Caki2 (cell line): ENCODE results near the gene NF1. TPM values are rescaled to one million over a fixed set of nuclear protein-coding genes. Genes with fewer than 3 reads are reported as not detected.
"Not testable (repeated sequence)": the region's sequence is repeated elsewhere in the genome, so short reads cannot be mapped to it uniquely, and the experiment has no call there.

Experiments used
- DNase-seq: peaks from one replicate; pipeline ENCODE4 v3.0.0-alpha.2; 2015; ENCODE audit warnings: low read depth
- in situ Hi-C: cut with HindIII; loops from 2 replicates; pipeline ENCODE4 v1.10.0; 2016; ENCODE audit warnings: low sequenced_read_pairs, low pct_unique_long_range_greater_than_20kb, mixed read lengths
- total RNA-seq: library from RNA; depleted of rRNA; stranded (reverse); fragments of >200 nt; shearing (Covaris generic); gene quantifications from 2 replicates; pipeline ENCODE4 v1.2.3, GENCODE V29; 2014; ENCODE audit warnings: low replicate concordance

Gene NF1
- total RNA-seq, 1 experiment from 2014 or later = 15.5 TPM

GRCh38 chr17:31329221-31329620, 234.4 kb downstream of the NF1 start:
- no peak for DNase-seq

GRCh38 chr17:31339906-31340661, 245.3 kb downstream of the NF1 start:
- DNase-seq = no peak
- in situ Hi-C loops = no loop called here

More at GRCh38 chr17:31329221-31329620, 234.4 kb downstream of the NF1 start:
- in situ Hi-C loops = no loop called here

- DNase-seq, in situ Hi-C loops: not testable (repeated sequence)
These were observed 250.5 kb downstream of the NF1 start for GRCh38 chr17:31345191-31345747.

DNA sequence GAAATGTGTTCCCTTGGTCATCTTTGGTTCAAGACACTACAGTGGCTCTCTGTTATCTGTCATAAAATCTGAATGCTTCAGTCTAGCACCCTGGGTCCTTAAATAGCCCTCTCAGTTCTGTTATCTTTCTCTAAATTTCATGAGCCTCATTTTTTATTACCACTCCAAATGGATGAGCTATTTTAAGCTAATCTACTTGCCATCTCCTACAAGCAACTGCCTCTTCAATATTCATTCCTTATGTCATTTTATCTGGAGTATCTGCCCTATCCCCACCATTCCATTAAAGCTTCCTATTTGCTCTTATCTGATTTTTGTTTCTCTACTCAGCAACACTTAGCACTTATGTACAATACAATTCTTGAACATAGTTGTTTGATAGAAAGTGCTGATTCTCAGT, 254.7 kb downstream of the NF1 start:
- in situ Hi-C loops = no loop called here
- no peak for DNase-seq

DNA sequence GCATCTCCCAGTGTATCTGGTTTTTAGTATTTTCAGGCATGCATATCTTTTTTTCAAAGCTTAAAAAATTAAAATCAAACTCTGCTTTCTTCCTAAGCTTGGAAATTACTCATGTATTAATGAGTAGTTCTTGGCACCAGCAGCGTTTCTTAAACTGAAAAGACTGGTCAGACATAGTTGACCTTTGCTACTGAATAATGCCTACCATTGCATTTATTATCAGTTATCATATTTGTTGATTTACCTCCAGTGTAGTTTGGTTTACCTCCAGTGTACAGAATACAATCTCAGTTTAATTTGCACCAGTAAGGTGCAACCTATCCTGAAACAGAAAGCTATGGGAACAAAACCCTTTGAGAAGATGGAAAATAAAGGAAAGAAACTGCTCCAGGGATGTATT, 261.2 kb downstream of the NF1 start:
- in situ Hi-C loops = no loop called here
- no peak for DNase-seq

- in situ Hi-C loops = no loop called here
- no peak for DNase-seq
These were observed 262.3 kb downstream of the NF1 start for GRCh38 chr17:31357091-31357490.

GRCh38 chr17:31357839-31358394, 263.1 kb downstream of the NF1 start:
- no peak for DNase-seq
- in situ Hi-C loops = no loop called here

DNA sequence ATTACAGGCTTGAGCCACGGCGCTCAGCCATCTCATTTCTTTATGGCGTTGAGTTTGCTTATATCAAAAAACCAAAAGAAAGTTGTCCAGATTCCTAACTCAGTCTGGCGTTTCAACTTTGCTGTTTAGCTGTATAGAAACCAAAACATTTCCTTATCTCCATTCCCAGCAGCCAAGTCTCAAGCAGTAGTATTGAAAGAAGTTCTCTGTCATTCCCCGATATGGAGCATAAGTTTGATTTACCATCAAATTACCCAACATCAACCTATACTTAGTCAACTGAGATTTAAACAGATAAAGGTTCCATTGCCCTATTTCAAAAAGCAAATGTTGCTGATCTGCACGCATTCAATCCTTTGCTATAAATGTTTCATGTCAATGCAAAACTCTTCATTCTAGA, 269.2 kb downstream of the NF1 start:
- no peak for DNase-seq
- in situ Hi-C loops = no loop called here

- in situ Hi-C loops = no loop called here
- DNase-seq = no peak
These were observed 271.3 kb downstream of the NF1 start for GRCh38 chr17:31366088-31366487.

DNA sequence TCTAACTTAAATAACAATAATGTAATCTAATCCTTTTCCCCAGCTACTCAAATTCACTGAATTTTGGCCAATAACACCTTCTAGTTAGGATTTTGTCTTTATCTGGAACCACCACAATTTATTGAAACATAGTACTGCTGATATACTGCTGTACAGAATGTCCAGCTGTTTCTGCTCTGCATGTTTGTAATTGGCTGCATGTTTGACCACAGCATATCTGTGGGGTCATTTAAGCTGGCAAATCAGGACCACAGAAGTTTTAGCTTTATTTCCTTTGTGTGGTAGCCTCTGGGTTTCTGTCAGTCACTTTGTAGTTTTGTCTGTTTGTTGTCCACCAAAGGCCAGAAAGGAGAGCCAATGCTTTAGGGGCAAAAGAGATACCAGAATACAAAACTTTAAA, 274.5 kb downstream of the NF1 start:
- no peak for DNase-seq
- in situ Hi-C loops = no loop called here

- in situ Hi-C loops = no loop called here
- no peak for DNase-seq
These were observed 276.8 kb downstream of the NF1 start for GRCh38 chr17:31371511-31372097.

GRCh38 chr17:31373150-31374093, 278.6 kb downstream of the NF1 start:
- peak; percentile 48 for DNase-seq
- in situ Hi-C loops = no loop called here

DNA sequence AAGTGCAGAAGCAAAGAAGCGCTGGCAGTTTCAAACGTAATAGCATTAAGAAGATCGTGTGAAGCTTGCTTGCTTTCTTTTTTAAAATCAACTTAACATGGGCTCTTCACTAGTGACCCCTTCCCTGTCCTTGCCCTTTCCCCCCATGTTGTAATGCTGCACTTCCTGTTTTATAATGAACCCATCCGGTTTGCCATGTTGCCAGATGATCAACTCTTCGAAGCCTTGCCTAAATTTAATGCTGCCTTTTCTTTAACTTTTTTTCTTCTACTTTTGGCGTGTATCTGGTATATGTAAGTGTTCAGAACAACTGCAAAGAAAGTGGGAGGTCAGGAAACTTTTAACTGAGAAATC, 279.3 kb downstream of the NF1 start:
- in situ Hi-C loops = no loop called here

GRCh38 chr17:31374503-31374902, 279.7 kb downstream of the NF1 start:
- in situ Hi-C loops = no loop called here
- DNase-seq = no peak

More for the DNA sequence above, 279.3 kb downstream of the NF1 start:
- DNase-seq = no peak

DNA sequence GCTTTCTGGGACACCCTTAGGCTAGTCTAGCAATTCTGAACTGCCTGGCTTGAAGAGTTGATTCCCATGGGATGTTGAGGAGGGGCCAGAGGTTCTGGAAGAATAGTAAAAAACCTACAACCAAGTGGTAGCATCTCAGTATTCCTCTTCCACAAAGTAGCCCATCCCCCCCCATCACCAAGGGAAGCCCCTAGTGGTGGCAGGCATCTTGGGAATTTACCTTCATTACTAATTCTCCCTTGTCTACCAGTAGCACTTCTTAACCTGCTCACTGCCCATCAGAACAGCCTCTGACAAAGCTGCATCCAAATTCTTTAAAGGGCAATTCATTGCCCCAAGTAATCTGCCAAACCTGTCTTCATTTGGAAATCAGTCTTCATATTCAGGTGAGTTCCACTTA, 283.9 kb downstream of the NF1 start:
- DNase-seq = no peak
- in situ Hi-C loops = no loop called here

DNA sequence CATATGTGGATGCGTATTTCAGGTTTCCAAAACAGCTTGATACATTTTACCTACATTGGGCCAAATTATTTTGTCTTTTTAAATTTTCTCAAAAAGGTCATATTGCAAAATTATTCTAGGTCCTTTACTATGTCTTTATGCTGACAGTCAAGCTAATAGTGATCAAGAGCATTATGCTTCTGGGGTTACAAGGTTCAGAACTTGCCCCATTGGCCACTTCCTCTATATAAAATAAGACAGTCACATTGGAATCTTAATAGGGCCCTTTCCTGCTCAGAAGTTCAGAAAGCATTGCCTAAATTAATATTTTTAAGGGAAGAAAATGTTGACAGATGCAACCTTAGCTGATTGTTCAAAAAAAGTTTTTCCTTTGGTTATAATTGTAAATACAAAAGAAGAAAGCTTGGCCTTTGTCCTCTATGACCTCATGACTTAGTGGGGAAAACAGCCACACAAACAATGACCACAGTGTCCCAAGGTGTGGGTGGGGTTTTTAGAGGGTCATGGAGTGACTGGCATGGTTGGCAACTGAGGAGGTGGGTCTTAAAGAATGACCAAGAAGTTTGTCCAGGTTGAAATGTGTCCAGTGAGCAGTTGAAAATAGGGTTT, 284.9 kb downstream of the NF1 start:
- in situ Hi-C loops = no loop called here

DNA sequence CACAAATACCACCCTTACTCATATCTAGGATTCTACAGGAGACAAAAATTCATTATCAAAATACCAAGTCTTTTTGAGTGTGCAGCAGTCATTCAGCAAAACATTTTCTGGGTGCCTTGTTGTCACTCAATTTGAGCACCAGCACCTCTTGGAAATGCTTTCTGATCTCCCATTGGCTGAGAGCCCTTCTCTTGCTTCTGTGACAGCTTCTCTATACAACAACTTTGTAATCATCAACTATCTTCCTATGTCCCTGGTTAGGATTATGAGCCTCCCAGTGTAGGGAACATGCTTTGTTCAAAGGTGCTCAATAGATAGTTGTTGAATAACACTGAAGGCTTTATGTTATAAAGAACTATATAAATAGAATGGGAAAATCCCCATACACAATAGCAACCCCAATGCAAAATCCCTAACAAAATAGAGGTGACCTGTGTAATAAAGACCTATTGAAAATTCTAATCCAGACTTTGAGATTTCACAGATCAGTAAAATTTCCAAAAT, 286.4 kb downstream of the NF1 start:
- in situ Hi-C loops = no loop called here
- no peak for DNase-seq

More for the DNA sequence above, 284.9 kb downstream of the NF1 start:
- DNase-seq = no peak
